ENCODE data around the gene ALKBH8.

DNA sequence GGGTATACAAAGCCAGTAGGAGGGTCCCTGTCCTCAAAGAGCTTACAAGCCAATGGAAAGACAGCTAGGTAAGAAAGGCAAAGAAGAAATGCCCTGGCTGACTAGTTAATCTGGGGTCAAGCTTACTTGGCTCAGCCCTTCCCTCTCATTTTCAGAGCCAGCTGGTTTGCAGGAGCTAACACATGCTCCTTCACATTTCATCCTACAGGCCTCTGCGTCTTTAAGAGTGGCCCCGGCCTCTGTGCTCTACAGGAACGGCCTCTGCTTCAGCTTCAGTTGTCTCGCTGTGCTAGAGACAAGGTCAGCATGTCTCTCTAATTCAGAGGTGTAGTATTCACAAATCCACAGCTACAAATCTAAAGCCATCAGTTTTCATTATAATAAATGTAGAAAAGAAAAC, 15.2 kb downstream of the ALKBH8 start:
- no peak for TF ChIP-seq CTCF (optimal IDR thresholded peaks at IDR 0.05 in 1 of 3, IDR thresholded peaks at IDR 0.05 in 1 of 3, conservative IDR thresholded peaks at IDR 0.05 in 1 of 3; ENCODE audit: extremely low read depth in 1 of 3, insufficient read depth in 2 of 3, low read length in 3 of 3)
- TF ChIP-seq EZH2 (IDR thresholded peaks at IDR 0.05; ENCODE audit: low read length): no peak

All from keratinocyte (primary cell).